ENCODE results near the gene SMIM5. TPM values are rescaled to one million over a fixed set of nuclear protein-coding genes. Genes with fewer than 3 reads are reported as not detected.
A peak's percentile ranks its signal among the peaks of the same experiment; 100 is the strongest.

Gene SMIM5
- total and polyA plus RNA-seq, 9 of the 15 experiments (the other 6 are each of a cell fraction or from before 2014, with no cell fraction given): 0.08 TPM; not detected in 8

- no peak for TF ChIP-seq ZNF318 (IDR thresholded peaks at IDR 0.05; ENCODE audit: borderline replicate concordance in 1 of 2, low read depth in 1 of 2)
- TF ChIP-seq RBFOX2 (IDR thresholded peaks at IDR 0.05; ENCODE audit: low read depth, low read length): peak; percentile 93
- no peak for TF ChIP-seq RBM17 (IDR thresholded peaks at IDR 0.05; ENCODE audit: borderline replicate concordance, low read depth, low read length)
- TF ChIP-seq ZZZ3 (IDR thresholded peaks at IDR 0.05): no peak
- no peak for TF ChIP-seq CHD1 (IDR thresholded peaks at IDR 0.05; ENCODE audit: low read length)
- TF ChIP-seq NCOA6 (IDR thresholded peaks at IDR 0.05): no peak
- no peak for TF ChIP-seq E4F1 (CRISPR knock-in tag; IDR thresholded peaks at IDR 0.05; ENCODE audit: borderline replicate concordance)
- TF ChIP-seq TEAD4 (IDR thresholded peaks at IDR 0.05; ENCODE audit: low read length): 0 out of 2 replicates have a peak, but pooled peaks have one; percentile 7
- no peak for TF ChIP-seq TEAD4 (CRISPR knock-in tag; IDR thresholded peaks at IDR 0.05; ENCODE audit: borderline replicate concordance)
- no peak for TF ChIP-seq FUS (optimal IDR thresholded peaks at IDR 0.05; ENCODE audit: low read depth, low read length)
- no peak for TF ChIP-seq CHD2 (IDR thresholded peaks at IDR 0.05; ENCODE audit: low read depth, low read length)
- TF ChIP-seq AFF4 (CRISPR knock-in tag; IDR thresholded peaks at IDR 0.05): no peak
- no peak for TF ChIP-seq PHTF2 (CRISPR knock-in tag; IDR thresholded peaks at IDR 0.05)
These were observed 33.9 kb downstream of the SMIM5 start, which contains the start of the genes RECQL5 and SAP30BP (continued) for GRCh38 chr17:75666959-75667790.
